CD4-positive, alpha-beta T cell treated with Interleukin-15 for 4 hours (primary cell): Measurements from ENCODE around the gene ADGRF5.

Experiments
- DNase-seq: peaks from one replicate; pipeline ENCODE4 v3.0.0-alpha.2; 2020; ENCODE audit warnings: low spot score

The ADGRF5 gene, protein sequence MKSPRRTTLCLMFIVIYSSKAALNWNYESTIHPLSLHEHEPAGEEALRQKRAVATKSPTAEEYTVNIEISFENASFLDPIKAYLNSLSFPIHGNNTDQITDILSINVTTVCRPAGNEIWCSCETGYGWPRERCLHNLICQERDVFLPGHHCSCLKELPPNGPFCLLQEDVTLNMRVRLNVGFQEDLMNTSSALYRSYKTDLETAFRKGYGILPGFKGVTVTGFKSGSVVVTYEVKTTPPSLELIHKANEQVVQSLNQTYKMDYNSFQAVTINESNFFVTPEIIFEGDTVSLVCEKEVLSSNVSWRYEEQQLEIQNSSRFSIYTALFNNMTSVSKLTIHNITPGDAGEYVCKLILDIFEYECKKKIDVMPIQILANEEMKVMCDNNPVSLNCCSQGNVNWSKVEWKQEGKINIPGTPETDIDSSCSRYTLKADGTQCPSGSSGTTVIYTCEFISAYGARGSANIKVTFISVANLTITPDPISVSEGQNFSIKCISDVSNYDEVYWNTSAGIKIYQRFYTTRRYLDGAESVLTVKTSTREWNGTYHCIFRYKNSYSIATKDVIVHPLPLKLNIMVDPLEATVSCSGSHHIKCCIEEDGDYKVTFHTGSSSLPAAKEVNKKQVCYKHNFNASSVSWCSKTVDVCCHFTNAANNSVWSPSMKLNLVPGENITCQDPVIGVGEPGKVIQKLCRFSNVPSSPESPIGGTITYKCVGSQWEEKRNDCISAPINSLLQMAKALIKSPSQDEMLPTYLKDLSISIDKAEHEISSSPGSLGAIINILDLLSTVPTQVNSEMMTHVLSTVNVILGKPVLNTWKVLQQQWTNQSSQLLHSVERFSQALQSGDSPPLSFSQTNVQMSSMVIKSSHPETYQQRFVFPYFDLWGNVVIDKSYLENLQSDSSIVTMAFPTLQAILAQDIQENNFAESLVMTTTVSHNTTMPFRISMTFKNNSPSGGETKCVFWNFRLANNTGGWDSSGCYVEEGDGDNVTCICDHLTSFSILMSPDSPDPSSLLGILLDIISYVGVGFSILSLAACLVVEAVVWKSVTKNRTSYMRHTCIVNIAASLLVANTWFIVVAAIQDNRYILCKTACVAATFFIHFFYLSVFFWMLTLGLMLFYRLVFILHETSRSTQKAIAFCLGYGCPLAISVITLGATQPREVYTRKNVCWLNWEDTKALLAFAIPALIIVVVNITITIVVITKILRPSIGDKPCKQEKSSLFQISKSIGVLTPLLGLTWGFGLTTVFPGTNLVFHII (N-terminal part only)

DNA sequence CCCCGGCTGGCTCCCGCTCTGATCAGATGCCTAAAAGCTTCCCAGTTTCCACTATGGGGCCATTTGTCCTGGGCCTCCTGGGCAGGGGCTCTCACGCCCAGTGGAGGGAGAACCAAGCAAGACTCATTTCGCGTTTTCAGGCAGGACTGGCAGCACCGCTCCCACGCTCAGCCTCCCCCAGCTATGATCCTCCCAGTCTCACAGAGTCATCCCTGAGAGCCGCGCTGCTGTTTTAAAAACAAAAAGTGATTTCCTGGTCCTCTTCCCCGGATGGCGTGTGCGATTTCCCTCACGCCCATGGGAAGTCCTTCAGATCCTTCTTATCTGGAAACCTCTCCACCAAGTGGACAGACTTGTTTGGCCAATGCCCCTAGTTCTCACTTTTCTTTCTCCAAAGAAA lies at the start of gene ADGRF5:
TSS of gene ADGRF5 (minus strand) at position 208 of the 400 bp plus-strand sequence. CDS start 15,176 bp downstream, outside the sequence.
- DNase-seq: no peak

GRCh38 chr6:46969206-46969605 lies 47.5 kb upstream of the ADGRF5 start:
- no peak for DNase-seq

- no peak for DNase-seq
These were observed 46.1 kb upstream of the ADGRF5 start for GRCh38 chr6:46967826-46968349.

- DNase-seq: no peak
These were observed 43.2 kb upstream of the ADGRF5 start for GRCh38 chr6:46964716-46965519.

DNA sequence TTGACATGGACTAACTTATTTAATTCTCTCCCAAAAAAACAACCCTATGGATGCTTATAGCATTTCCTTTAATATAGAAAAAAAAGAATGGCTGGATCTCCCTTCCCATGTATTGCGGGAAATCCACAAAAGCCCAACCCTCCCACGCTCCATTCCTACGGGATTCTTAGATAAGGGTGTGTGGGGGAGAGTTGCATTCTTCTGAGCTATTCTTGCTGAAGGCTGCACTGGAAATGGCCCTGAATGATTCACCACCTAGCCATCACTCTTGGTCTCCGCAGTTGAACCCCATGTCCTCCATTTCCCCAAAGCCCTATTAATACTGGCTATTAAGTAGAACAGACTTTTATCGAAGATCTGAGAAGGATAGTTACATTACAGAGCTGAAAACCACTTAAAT lies 41.9 kb upstream of the ADGRF5 start:
- DNase-seq: no peak

- DNase-seq: no peak
These were observed 41.3 kb upstream of the ADGRF5 start for GRCh38 chr6:46963039-46963438.

GRCh38 chr6:46961711-46962110 lies 40.0 kb upstream of the ADGRF5 start:
- DNase-seq: no peak

DNA sequence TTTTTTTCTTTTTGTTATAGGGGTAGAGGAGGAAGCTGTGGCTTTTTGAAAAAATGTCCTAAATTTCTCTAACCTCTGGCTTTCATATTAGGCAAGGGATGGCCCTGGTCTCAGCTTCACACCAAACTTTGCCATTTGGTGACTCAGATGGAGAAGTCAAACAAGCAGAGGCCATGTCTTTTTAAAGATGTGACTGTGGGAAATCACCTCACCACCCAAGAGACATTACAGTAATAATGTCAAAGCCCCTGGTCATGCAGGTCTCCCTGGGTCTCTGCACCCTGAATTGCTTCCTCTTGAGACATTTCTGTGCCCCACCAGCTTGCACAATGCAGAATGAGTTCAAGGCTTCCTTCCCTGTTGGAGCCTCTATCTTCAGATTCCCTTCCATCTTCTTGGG lies 39.5 kb upstream of the ADGRF5 start:
- DNase-seq: no peak

- no peak for DNase-seq
These were observed 37.7 kb upstream of the ADGRF5 start for GRCh38 chr6:46959419-46959818.

- no peak for DNase-seq
These were observed 34.7 kb upstream of the ADGRF5 start for GRCh38 chr6:46956409-46956808.

GRCh38 chr6:46954837-46955451 lies 33.2 kb upstream of the ADGRF5 start:
- DNase-seq: no peak

DNA sequence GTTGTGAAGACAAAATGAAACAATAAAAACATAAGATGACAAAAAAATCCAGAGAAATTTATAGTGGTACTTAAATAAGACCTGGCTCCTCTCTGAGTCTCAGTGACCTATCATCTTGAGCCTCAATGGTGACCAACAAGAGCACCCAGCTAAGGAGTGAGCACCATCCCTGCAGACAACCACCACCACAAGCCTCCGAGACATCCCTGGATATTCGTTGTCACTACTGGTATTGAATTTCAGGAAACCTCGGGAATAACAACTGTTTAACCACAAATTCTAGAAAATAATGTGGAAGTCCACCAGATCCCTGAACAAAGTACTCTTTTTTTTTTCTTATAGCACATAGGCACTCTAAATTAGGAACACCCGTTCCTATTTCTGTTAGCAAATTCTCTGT lies 32.2 kb upstream of the ADGRF5 start:
- DNase-seq: no peak

DNA sequence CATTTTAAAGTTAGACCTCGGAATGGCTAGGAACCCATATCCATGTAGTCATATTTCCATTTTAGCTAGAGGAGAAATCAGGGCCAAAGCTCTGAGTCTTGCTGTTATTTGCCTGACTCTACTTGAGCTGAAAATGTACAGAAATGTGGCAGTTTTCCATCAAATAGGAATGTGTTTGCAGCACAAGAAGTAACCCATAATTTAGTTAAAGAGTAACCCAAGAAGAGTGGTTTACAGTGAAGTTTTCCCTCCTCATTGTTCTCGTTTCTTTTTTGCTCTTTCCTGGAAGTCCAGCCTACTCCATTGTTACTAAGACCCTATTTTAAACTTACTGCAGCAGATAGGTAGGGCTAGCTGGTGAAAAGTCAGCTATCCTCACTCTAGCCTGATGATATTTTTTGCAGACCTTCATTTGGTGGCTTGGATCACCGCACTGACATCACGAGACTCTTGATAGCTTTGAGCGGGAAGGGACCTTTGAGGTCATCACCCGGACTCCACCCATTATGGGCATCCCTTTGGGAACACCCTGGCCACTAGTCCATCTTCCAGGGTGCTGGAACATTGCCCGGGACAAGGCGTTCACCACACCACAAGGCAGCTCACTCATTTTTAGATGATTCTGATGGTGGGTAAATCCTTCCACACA lies 28.0 kb upstream of the ADGRF5 start:
- no peak for DNase-seq

GRCh38 chr6:46948699-46949098 lies 27.0 kb upstream of the ADGRF5 start:
- DNase-seq: no peak

DNA sequence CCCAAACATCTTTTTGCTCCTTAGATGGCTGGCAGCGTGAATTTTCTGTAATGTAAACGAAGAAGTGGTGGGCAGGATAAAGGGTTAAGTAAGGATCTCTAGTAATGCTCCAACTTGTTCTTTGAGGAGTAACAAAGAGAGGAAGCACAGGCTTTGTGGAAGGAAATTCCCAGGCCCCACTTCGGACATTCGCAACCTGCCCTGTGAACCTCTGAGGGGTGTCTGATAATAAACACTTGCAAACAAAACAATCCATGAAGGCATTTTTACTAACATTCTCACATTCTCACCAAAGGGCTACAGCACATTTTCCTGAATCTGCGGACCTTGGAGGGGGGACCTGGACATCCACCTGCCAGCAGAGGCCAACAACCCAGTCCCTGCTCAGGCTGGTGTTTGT lies 25.8 kb upstream of the ADGRF5 start:
- no peak for DNase-seq

- no peak for DNase-seq
These were observed 18.9 kb upstream of the ADGRF5 start for GRCh38 chr6:46940433-46941226.

- no peak for DNase-seq
These were observed 15.9 kb upstream of the ADGRF5 start for GRCh38 chr6:46937642-46938041.

GRCh38 chr6:46935687-46936086 lies 13.9 kb upstream of the ADGRF5 start:
- no peak for DNase-seq

DNA sequence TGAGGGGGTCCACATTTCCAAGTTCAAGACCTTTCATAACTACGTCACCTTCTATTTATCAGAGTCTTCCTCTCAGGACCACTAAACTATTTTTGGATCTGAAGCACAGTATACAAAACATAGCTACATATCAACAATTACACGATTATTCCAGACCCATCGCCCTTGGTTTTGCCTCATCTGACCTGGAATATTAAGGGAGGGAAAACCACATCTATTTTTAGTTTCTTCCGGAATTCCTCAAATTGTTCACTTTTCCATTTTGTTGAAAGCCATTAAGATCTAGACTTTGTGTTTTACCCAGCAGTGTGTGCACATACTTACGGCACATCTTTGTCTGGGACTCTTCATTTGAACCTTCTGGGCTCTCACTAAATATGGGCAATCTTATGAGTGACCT lies 12.0 kb upstream of the ADGRF5 start:
- DNase-seq: no peak
